Stomach (tissue), 9 donors: ENCODE data around the gene TSHZ1. TPM values are rescaled to one million over a fixed set of nuclear protein-coding genes. Genes with fewer than 3 reads are reported as not detected.

ENCODE experiments used
- DNase-seq, 2 donors: peaks; one replicate each; pipeline versions ENCODE4 v3.0.0 to v3.0.0-alpha.2; 2013 to 2019
- H3K27ac ChIP-seq, 5 donors: fragments of 200-600 bp in 4 of 5; sonication (generic) in 4 of 5; one replicate each; pipeline ENCODE4 v1.5.1; 2013 to 2019; ENCODE audit warnings: mild to moderate bottlenecking in 1 of 5, moderate library complexity in 1 of 5
- H3K27me3 ChIP-seq, 3 donors: fragments of 200-600 bp; sonication (generic); one replicate each; pipeline ENCODE4 v1.5.1; 2017 to 2019; ENCODE audit warnings: mixed run types in 1 of 3
- H3K36me3 ChIP-seq, 4 donors: fragments of 200-600 bp; sonication (generic); 1 replicate in 3 of 4; 2 replicates in 1 of 4; pipeline ENCODE4 v1.5.1; 2016 to 2019
- H3K4me1 ChIP-seq, 4 donors: fragments of 200-600 bp; sonication (generic); one replicate each; pipeline ENCODE4 v1.5.1; 2016 to 2019
- H3K4me3 ChIP-seq, 4 donors: fragments of 200-600 bp; sonication (generic) in 3 of 4; one replicate each; pipeline ENCODE4 v1.5.1; 2016 to 2019; ENCODE audit warnings: mild to moderate bottlenecking in 1 of 4
- H3K9me3 ChIP-seq, 4 donors: fragments of 200-600 bp; sonication (generic); one replicate each; pipeline ENCODE4 v1.5.1; 2016 to 2019
- EP300 ChIP-seq: sonication (generic); formaldehyde crosslinking; IDR thresholded peaks from one replicate; pipeline ENCODE4 v1.6.1; 2017; ENCODE audit warnings: antibody characterized with exemption
- POLR2A ChIP-seq, 4 donors: fragments of 450-650 bp; IDR thresholded peaks; one replicate each; pipeline ENCODE4 v1.6.1; 2016; ENCODE audit warnings: antibody characterized with exemption in 4 of 4, control low read depth in 2 of 4, mild to moderate bottlenecking in 1 of 4, moderate library complexity in 1 of 4
- POLR2AphosphoS5 ChIP-seq, 3 donors: sonication (generic); formaldehyde crosslinking; IDR thresholded peaks; one replicate each; pipeline ENCODE4 v1.6.1; 2016; ENCODE audit warnings: antibody characterized with exemption in 3 of 3
- WGBS, 5 donors: extraction: QIAGEN DNeasy Blood & Tissue Kit in 3 of 5; methylation state at CpG; one replicate each; pipeline versions ENCODE4 v1.1.5 to v1.1.7; 2013 to 2018; 5-methylcytosine and 5-hydroxymethylcytosine counted together
- intact Hi-C: fragments of 100-400 bp; cut with DNase I; formaldehyde crosslinking; loops from one replicate; pipeline ENCODE4 v1.15.1; 2023; ENCODE audit warnings: low total_unique reads
- polyA plus RNA-seq, 3 donors: library from polyadenylated mRNA; stranded (reverse); fragments of 200-250 nt; gene quantifications; one replicate each; pipeline ENCODE4 v1.2.3, GENCODE V29; 2013
- total RNA-seq, 5 donors: library from RNA; depleted of rRNA; stranded (reverse); fragments of >200 nt; gene quantifications; one replicate each; pipeline versions ENCODE4 v1.1.0 to v1.2.3, GENCODE V29; 2014 to 2016
- TF ChIP-seq, protein P1 (sequence below), 7 experiments: fragments of 450-650 bp in 4 of 7; fragments of 200-600 bp in 3 of 7; sonication (generic) in 3 of 7; IDR thresholded peaks; one replicate each; pipeline ENCODE4 v1.5.1; 2016 to 2019; ENCODE audit warnings: antibody characterized with exemption in 7 of 7, control low read depth in 2 of 7, mild to moderate bottlenecking in 1 of 7
- donor health status: healthy with polysubstance abuse.
- donor health status: Bipolar disorder and iron deficiency.
- donor health status: healthy.

TSHZ1 gene
- total and polyA plus RNA-seq, 8 donors = 4.2 to 21.0 (median 8.2) TPM

DNA sequence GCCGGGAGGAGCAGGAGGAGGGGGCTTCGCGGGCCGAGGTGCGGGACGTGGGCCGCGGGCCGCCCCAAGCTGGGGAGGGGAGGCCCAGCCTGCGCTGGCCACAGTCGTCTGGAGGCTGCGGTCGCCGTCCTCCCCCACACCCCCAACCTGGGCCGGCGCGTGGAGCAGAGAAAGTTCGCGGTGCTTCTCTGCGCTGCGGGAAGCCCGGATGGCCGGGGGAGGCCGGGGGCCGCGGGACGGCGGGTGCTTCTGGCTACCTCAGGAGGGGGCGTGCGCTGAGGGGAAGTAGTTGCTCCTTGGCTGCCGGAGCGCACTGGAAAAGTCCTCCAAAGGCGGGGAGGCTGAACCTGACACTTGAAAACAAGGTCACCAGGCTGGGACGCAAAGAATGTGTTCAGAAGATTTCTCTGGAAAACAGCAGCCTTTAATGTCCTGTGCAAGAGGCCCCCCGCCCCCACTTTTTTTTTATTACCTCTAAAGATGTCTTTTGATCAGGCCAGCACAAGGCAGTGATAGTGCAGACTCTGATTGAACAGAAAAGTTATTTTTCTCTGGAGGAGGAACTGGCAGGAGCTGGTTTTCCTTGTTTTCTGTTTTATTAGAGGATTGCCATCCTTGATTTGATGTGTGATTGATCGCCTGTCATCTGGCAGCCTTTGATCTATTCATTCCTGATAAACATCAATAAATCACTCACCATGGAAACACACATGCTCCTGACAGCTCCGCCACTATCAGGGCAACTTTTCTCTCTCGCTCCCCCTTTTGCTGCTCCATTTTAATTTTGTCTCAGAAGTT is 1.6 kb downstream of the TSHZ1 start:
- no peak for TF ChIP-seq EP300
- no peak for TF ChIP-seq POLR2AphosphoS5 (IDR thresholded peaks at IDR 0.05)
- no peak for TF ChIP-seq POLR2A (IDR thresholded peaks at IDR 0.05)
- TF ChIP-seq, protein P1, sequence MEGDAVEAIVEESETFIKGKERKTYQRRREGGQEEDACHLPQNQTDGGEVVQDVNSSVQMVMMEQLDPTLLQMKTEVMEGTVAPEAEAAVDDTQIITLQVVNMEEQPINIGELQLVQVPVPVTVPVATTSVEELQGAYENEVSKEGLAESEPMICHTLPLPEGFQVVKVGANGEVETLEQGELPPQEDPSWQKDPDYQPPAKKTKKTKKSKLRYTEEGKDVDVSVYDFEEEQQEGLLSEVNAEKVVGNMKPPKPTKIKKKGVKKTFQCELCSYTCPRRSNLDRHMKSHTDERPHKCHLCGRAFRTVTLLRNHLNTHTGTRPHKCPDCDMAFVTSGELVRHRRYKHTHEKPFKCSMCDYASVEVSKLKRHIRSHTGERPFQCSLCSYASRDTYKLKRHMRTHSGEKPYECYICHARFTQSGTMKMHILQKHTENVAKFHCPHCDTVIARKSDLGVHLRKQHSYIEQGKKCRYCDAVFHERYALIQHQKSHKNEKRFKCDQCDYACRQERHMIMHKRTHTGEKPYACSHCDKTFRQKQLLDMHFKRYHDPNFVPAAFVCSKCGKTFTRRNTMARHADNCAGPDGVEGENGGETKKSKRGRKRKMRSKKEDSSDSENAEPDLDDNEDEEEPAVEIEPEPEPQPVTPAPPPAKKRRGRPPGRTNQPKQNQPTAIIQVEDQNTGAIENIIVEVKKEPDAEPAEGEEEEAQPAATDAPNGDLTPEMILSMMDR (IDR thresholded peaks at IDR 0.05) = no peak
- intact Hi-C loops = no loop called here
- Histone ChIP-seq H3K27me3 (no peaks in the 10 kb centered on the region), H3K36me3 (no peaks in the 10 kb centered on the region), H3K27ac (peak overlapping the region; percentile 70 to 87 (median 83)), H3K4me3 (peak overlapping the region; percentile 61 to 97 (median 81)), H3K4me1 (peaks cover 33 to 67% (median 55%) of the 10 kb centered on the region in 4 donors), H3K9me3 (no peaks in the 10 kb centered on the region)
- 4 to 21% (median 6%) methylated on average over 8 to 38 of the region's 38 CpGs for WGBS, 5 donors
- DNase-seq = peak in 1 of 2 donors; percentile 78

DNA sequence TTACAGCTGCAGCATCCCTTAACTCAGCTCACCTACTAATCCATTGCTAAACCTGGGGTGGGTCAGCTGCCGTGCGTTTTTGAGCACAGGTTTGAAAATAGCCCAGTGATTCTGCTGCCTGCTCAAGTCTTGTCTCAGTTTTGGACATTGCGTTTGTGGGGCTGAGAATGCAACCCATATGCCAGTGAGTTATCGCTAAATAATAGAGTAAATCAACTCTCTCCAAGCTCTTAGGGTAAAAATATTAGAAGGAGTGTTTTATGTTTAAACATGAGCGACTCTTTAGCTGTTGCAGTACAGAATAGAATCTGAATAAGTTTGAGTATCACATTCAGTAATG is 2.1 kb downstream of the TSHZ1 start:
- H3K4me1 ChIP-seq = peaks cover 27 to 64% (median 50%) of the 10 kb centered on the region in 4 donors
- TF ChIP-seq POLR2AphosphoS5 (IDR thresholded peaks at IDR 0.05) = no peak
- peak in 1 of 2 donors; percentile 29 for DNase-seq

DNA sequence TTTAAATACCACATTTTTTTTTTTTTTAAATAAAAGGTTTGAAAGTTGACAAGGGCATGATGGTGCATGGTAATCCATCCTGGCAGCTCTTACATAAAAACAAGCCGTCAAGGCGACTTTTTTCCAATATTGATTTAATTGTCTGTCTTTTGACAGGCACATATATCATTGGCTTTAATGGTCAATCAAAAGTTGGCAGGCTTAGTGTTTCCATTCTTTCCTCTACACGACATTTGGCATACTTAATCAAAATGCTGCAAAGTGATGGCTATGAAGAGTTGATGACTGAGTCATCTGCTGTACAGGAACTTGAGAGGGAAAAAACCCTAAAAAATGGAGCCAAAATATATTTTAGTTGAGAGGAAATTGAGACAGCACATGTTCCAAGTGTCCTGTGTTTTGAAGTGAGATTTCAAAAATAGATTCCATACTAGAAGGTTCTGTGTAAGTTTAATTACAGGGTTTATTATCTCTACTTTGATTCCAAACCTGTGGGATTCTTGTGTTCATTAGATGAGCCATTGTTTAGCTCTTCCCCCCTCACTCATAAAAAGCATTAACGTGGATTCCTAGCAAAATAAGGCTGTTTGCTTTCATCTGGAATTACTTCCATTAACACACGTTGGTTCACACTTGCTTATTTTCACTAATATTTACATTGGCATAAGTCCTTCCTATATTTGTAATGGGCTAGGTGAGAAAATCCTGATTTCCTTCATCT is 3.2 kb downstream of the TSHZ1 start:
- TF ChIP-seq POLR2AphosphoS5 (IDR thresholded peaks at IDR 0.05) (peak in 2 of 3 donors; percentile 15 to 27), POLR2A (IDR thresholded peaks at IDR 0.05) (no peak), EP300 (no peak)
- DNase-seq = peak in 1 of 2 donors; percentile 26
- Histone ChIP-seq H3K27ac (peak overlapping the region in 4 of 5 donors; percentile 31 to 87 (median 64)), H3K9me3 (no peaks in the 10 kb centered on the region), H3K27me3 (no peaks in the 10 kb centered on the region), H3K4me3 (peak overlapping the region in 2 of 4 donors; percentile 3 to 97), H3K4me1 (peaks cover 27 to 72% (median 51%) of the 10 kb centered on the region in 4 donors), H3K36me3 (no peaks in the 10 kb centered on the region)
- intact Hi-C loops = no loop called here
- WGBS, 5 donors = 16 to 23% (median 19%) methylated on average over 5 of the region's 5 CpGs

More for the DNA sequence above, 2.1 kb downstream of the TSHZ1 start:
- Histone ChIP-seq H3K27ac (peak overlapping the region; percentile 31 to 87 (median 70)), H3K4me3 (peak overlapping the region; percentile 61 to 97 (median 81)), H3K36me3 (no peaks in the 10 kb centered on the region), H3K27me3 (no peaks in the 10 kb centered on the region), H3K9me3 (no peaks in the 10 kb centered on the region)
- intact Hi-C loops = no loop called here
- 44 to 70% (median 51%) methylated on average over 5 of the region's 5 CpGs for WGBS, 5 donors

DNA sequence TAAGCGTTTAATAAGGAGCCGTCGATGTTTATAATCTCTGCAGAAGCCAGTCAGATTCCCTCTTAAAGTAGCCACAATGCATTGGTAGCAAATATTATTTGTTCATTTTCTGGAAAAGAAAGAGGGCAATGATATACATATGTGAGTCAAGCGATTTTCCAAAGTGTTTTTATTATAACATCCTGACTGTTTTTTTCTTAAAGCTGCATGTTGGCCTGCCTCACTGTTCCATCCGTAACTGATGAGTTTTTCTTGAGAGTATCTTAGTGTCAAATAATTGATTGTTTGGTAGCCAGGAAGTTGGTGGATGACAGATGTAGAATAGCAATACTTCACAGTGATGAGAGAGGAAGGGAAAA is 3.7 kb downstream of the TSHZ1 start:
- Histone ChIP-seq H3K4me1 (peaks cover 27 to 74% (median 53%) of the 10 kb centered on the region in 4 donors), H3K9me3 (no peaks in the 10 kb centered on the region), H3K27me3 (no peaks in the 10 kb centered on the region), H3K36me3 (no peaks in the 10 kb centered on the region), H3K27ac (peak overlapping the region in 4 of 5 donors; percentile 29 to 87 (median 56)), H3K4me3 (peak overlapping the region in 1 of 4 donors; percentile 97)
- intact Hi-C loops = no loop called here
- WGBS, 5 donors = 34 to 48% (median 39%) methylated on average over 5 of the region's 5 CpGs
- no peak for DNase-seq
- TF ChIP-seq POLR2AphosphoS5 (IDR thresholded peaks at IDR 0.05) = no peak
- TF ChIP-seq, protein P1 (IDR thresholded peaks at IDR 0.05) = no peak

DNA sequence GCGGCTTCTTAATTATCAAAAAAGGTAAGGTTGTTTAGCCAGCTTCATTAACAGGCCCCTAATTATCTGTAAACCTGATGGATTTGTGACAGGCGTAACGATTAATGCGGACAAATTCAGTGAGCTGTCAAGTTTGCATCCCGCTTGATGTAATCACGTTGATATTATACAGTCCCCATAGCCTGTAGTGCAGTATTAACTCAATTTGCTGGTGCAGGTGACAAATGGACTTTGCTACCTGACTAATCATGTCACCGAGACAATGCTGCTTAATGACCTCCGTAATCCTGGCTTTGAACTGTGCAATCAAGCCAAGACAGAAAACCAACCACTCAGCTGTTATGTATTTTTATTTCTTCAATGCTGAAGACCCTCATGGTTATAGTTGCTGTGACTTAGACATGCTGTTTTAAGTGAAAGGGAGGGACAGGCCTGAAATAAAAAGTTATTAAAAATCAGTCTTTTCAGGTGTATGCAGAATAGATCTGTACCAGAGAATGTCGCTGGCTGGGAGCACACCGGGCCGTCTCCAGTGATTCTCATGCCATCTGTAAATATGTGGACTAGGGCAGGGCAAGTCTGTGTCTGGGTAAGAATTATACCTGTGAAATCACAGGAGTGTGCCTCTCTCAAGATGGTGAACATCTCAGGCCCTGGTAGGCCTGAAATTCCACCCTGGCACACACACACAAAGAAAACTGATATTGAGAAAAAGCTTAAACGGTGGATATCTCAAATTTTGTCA is 4.3 kb downstream of the TSHZ1 start:
- Histone ChIP-seq H3K4me1 (peaks cover 25 to 78% (median 55%) of the 10 kb centered on the region in 4 donors), H3K36me3 (no peaks in the 10 kb centered on the region), H3K9me3 (no peaks in the 10 kb centered on the region), H3K27me3 (no peaks in the 10 kb centered on the region), H3K4me3 (peak overlapping the region in 1 of 4 donors; percentile 97), H3K27ac (peak overlapping the region; percentile 17 to 87 (median 46))
- intact Hi-C loops = no loop called here
- peak in 1 of 2 donors; percentile 77 for DNase-seq
- TF ChIP-seq EP300 = no peak
- peak in 1 of 3 donors; percentile 12 for TF ChIP-seq POLR2AphosphoS5 (IDR thresholded peaks at IDR 0.05)
- TF ChIP-seq, protein P1 (IDR thresholded peaks at IDR 0.05) = no peak
- TF ChIP-seq POLR2A (IDR thresholded peaks at IDR 0.05) = no peak
- 67 to 77% (median 73%) methylated on average over 12 of the region's 12 CpGs for WGBS, 5 donors
